Activated CD4-positive, alpha-beta T cell treated with anti-CD3 and anti-CD28 coated beads, Interleukin-2, amount 50 U/mL, for 48 hours (primary cell): ENCODE measurements around the gene OR4B1.
A peak's percentile ranks its signal among the peaks of the same experiment; 100 is the strongest.
"Not testable (repeated sequence)": the region's sequence is repeated elsewhere in the genome, so short reads cannot be mapped to it uniquely, and the experiment has no call there.

Experiments used
- DNase-seq, 2 experiments: peaks; one replicate each; pipeline ENCODE4 v3.0.0-alpha.2; 2020

The OR4B1 gene, protein sequence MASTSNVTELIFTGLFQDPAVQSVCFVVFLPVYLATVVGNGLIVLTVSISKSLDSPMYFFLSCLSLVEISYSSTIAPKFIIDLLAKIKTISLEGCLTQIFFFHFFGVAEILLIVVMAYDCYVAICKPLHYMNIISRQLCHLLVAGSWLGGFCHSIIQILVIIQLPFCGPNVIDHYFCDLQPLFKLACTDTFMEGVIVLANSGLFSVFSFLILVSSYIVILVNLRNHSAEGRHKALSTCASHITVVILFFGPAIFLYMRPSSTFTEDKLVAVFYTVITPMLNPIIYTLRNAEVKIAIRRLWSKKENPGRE

DNA sequence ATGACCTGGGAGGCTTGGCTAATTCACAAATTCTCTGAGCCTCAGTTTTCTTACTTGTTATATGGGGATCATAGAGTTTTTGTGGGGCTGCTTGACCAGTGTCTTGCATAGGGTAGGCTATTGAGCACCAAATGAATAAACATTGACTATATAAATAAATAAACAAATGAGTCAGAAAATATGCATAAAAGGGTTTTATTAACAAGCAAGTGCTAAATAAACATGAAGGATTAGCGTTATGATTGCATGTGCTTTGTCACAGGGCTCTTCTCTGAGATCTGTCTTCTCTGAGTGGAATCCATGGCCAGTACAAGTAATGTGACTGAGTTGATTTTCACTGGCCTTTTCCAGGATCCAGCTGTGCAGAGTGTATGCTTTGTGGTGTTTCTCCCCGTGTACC, at the start of gene OR4B1:
Gene OR4B1 (plus strand): TSS at position 301 of the 400 bp plus-strand sequence. CDS start 0 bp downstream, at position 301.
- DNase-seq: no peak

- DNase-seq: no peak
These were observed 49.2 kb upstream of the OR4B1 start for GRCh38 chr11:48167380-48167779.

GRCh38 chr11:48168815-48169214, 47.8 kb upstream of the OR4B1 start:
- no peak for DNase-seq

GRCh38 chr11:48169259-48169658, 47.4 kb upstream of the OR4B1 start:
- DNase-seq: no peak

GRCh38 chr11:48169717-48170116, 46.9 kb upstream of the OR4B1 start:
- DNase-seq: no peak

GRCh38 chr11:48170241-48171233, 46.1 kb upstream of the OR4B1 start:
- no peak for DNase-seq

DNA sequence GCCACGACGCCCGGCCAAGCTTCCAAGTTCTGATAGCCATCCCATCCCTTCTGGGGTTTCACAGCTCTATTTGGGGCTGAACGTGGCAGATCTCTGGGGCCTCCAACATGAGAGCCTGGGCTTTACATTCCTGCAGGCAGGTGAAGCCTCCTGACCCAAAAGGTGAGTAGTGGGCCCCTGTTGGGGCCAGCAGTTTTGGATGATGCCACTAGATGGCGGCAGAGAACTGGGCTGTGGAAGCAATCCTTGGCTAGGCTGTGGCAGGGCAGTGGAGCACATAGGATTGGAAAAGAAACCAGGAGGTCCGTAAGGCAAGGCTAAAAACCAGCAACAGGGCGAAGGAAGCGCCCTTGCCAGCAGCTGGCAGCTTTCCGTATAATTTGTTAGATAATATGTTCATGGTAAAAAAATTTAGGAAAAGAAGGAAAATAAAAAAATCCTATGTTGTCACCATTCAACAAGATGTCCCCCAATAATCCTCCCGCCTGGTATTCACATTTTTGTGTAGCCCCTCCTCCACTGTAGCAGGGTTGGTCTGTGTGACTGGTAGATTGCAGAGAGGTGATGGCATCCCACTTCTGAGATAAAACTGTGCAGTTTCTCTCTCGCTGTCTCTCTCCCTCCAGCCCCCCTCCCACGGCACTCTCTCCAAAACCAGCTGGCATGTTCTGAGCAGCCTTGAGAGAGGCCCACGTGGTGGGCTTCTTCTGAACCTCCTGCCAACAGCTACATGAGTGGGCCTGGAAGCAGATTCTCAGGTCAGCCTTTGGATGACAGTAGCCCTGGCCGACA, 43.6 kb upstream of the OR4B1 start:
- DNase-seq: peak; percentile 74 to 77

DNA sequence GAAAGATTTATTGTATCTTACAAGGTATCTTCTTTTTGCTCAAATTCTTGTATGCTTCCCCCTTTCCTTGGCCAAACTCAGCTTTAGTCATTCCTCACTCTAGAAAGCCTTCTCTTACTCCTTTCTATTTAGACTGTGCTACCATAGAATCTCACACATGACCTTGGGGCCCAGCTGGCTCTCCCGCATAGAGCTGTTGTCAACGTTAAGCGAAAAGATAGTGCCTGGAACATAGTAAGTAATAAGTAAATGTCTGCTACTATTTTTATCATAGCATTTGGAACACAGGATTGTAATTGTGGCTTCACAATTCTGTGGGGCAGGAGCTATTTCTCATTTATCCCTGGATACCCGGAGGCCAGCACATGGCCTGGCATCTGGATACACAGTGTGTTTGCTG, 38.9 kb upstream of the OR4B1 start:
- DNase-seq: no peak

- no peak for DNase-seq
These were observed 36.0 kb upstream of the OR4B1 start for GRCh38 chr11:48180627-48181026.

DNA sequence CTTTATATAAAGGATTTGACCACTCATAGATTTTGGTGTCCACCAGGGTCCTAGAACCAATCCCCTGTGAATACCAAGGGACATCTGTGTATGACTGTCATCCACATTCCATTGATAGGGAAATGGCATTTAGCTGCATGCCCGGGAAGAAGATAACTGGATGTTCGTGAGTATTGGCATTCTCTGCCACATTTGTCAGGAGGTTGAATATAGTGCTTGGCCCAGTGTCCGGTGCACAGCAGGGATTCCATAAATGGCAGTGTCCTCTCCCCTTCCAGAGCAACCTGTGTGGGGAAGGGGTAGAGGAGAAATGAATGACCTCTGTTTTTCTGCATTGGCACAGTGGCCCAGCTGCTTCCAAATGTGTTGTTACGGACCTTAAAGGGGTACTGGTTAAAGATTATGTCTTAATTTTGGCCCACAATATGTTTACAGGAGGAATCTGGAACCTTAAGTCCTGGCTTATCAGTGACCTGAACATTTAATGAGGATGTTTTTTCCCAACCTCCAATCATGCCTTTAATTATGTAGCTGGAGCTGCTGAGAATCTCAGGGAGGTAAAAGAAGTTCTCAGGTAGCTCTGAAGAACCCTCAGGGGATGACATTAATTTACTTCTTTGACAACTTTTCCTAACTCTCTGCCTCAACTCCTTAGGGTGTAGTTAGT, 33.6 kb upstream of the OR4B1 start:
- no peak for DNase-seq

DNA sequence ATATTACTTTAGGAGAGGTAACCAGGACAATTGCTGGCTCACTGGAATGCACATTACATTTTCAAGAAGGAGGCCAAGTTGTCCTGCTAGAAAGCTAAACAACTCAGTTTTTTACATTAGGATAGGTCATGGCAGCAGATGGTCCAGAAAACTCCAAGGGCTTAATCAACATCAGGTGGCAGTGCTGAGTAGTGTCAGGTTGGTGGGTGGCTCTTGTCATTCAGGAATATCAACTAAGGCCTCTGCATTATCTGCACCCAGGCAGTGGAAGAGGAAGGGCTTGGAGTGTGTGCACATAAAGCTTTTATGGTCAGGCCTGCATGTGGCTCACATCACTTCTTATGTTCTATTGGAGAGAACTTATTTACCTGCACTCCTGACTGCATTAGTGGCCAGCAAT, 32.2 kb upstream of the OR4B1 start:
- DNase-seq: no peak

DNA sequence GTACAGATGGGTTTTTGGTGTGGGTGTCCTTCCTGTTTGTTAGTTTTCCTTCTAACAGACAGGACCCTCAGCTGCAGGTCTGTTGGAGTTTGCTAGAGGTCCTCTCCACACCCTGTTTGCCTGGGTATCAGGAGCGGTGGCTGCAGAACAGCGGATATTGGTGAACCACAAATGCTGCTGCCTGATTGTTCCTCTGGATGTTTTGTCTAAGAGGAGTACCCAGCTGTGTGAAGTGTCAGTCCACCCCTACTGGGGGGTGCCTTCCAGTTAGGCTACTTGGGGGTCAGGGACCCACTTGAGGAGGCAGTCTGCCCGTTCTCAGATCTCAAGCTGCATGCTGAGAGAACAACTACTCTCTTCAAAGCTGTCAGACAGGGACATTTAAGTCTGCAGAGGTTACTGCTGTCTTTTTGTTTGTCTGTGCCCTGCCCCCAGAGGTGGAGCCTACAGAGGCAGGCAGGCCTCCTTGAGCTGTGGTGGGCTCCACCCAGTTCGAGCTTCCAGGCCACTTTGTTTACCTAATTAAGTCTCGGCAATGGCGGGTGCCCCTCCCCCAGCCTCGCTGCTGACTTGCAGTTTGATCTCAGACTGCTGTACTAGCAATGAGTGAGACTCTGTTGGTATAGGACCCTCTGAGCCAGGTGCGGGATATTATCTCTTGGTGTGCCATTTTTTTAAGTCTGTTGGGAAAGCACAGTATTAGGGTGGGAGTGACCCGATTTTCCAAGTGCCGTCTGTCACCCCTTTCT, 25.5 kb upstream of the OR4B1 start:
- DNase-seq: peak; percentile 31 to 47

- DNase-seq: no peak
These were observed 22.7 kb upstream of the OR4B1 start for GRCh38 chr11:48193876-48194275.

GRCh38 chr11:48207881-48208280, 8.7 kb upstream of the OR4B1 start:
- DNase-seq: no peak

GRCh38 chr11:48210052-48210451, 6.6 kb upstream of the OR4B1 start:
- no peak for DNase-seq

DNA sequence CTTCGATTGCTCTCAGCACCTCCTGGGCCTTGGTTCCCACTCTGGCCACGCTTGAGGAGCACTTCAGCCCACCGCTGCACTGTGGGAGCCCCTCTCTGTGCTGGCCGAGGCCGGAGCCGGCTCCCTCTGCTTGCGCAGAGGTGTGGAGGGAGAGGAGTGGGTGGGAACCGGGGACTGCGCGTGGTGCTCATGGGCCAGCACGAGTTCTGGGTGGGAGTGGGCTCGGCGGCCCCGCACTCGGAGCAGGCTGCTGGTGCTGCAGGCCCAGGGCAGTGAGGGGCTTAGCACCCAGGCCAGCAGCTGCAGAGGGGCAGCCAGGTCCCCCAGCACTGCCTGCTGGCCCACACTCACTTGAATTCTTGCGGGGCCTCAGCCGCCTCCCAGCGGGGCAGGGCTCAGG, 12.2 kb downstream of the OR4B1 start:
- DNase-seq: no peak

- DNase-seq: not testable (repeated sequence)
These were observed 13.4 kb downstream of the OR4B1 start for GRCh38 chr11:48230057-48230456.

- DNase-seq: no peak
These were observed 21.1 kb downstream of the OR4B1 start for GRCh38 chr11:48237727-48238126.

GRCh38 chr11:48242501-48242900, 25.9 kb downstream of the OR4B1 start:
- no peak for DNase-seq

DNA sequence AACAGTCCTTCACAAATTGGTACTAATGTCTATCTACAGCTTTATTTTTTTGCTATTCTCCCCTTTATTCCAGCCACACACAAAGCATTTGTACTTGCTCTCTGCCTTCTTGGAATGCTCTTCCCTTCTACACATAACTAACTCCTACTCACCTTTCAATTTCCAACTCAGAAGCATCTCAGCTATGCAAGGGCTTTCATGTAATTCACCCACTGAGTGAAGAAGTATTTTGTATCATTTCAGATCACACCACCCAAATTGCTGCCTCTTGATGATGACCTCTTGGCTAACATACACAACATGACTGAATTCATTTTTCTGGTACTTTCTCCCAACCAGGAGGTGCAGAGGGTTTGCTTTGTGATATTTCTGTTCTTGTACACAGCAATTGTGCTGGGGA, 28.2 kb downstream of the OR4B1 start, which contains the start of gene OR4X2:
Gene OR4X2 (plus strand): TSS at position 301 of the 400 bp plus-strand sequence. CDS start 0 bp downstream, at position 301.
- no peak for DNase-seq

GRCh38 chr11:48248902-48249301, 32.3 kb downstream of the OR4B1 start:
- DNase-seq: no peak

DNA sequence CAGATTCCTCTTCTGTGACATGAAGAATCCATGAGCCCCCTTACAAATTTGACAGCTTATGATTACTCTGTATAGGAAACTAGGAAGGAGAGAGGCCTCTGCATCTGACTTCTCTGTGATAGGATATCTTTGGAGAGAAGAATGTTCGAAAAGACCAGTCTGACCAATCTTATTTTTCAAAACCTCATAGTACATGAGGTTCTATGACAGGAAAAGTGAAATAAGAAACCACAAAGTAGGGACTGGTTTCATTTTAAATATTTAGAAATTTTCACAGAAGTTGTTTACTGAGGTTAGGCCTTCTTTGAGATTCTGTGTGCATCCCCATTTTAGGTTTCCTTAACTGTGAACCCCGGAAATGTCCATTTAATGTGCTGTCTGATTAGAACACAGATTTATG, 45.0 kb downstream of the OR4B1 start:
- DNase-seq: no peak
